Medulla oblongata (tissue), 1 donor: ENCODE data around the gene ITIH5.
"Not testable (repeated sequence)": the region's sequence is repeated elsewhere in the genome, so short reads cannot be mapped to it uniquely, and the experiment has no call there.

ENCODE experiments used
- DNase-seq: peaks from one replicate; pipeline ENCODE4 v3.0.0-alpha.2; 2015; ENCODE audit errors: extremely low spot score

The ITIH5 gene

GRCh38 chr10:7666253-7667023 is at the start of gene ITIH5:
ITIH5 (minus strand) TSS chr10:7666966; CDS start chr10:7666892, 74 bp downstream.
- no peak for DNase-seq

- DNase-seq, result no peak
Measured at GRCh38 chr10:7715515-7715914, 48.7 kb upstream of the ITIH5 start.

GRCh38 chr10:7711075-7711474 is 44.3 kb upstream of the ITIH5 start:
- not testable (repeated sequence) for DNase-seq

- no peak for DNase-seq
Measured at GRCh38 chr10:7710446-7710845, 43.7 kb upstream of the ITIH5 start.

GRCh38 chr10:7708832-7709231 is 42.1 kb upstream of the ITIH5 start:
- no peak for DNase-seq

GRCh38 chr10:7707858-7708622 is 41.3 kb upstream of the ITIH5 start:
- DNase-seq, result no peak

GRCh38 chr10:7707102-7707501 is 40.3 kb upstream of the ITIH5 start:
- no peak for DNase-seq

- no peak for DNase-seq
Measured at GRCh38 chr10:7706534-7707073, 39.8 kb upstream of the ITIH5 start.

GRCh38 chr10:7705341-7705740 is 38.6 kb upstream of the ITIH5 start:
- no peak for DNase-seq

GRCh38 chr10:7704071-7705016 is 37.6 kb upstream of the ITIH5 start:
- DNase-seq, result no peak

GRCh38 chr10:7703140-7703539 is 36.4 kb upstream of the ITIH5 start, which contains the start of gene ITIH2:
ITIH2 (plus strand) TSS chr10:7703316; CDS start chr10:7703435, 119 bp downstream.
- DNase-seq, result no peak

- no peak for DNase-seq
Measured at GRCh38 chr10:7702288-7702812, 35.6 kb upstream of the ITIH5 start.

- no peak for DNase-seq
Measured at GRCh38 chr10:7701158-7701742, 34.5 kb upstream of the ITIH5 start.

- DNase-seq, result peak; percentile 42
Measured at GRCh38 chr10:7700577-7701125, 33.9 kb upstream of the ITIH5 start.

- DNase-seq, result no peak
Measured at GRCh38 chr10:7697426-7697825, 30.7 kb upstream of the ITIH5 start.

GRCh38 chr10:7696545-7696944 is 29.8 kb upstream of the ITIH5 start:
- peak; percentile 35 for DNase-seq

GRCh38 chr10:7693194-7693593 is 26.4 kb upstream of the ITIH5 start:
- DNase-seq, result not testable (repeated sequence)

- not testable (repeated sequence) for DNase-seq
Measured at GRCh38 chr10:7692368-7692767, 25.6 kb upstream of the ITIH5 start.

- DNase-seq, result not testable (repeated sequence)
Measured at GRCh38 chr10:7690885-7691597, 24.3 kb upstream of the ITIH5 start.

GRCh38 chr10:7689591-7689990 is 22.8 kb upstream of the ITIH5 start:
- DNase-seq, result no peak
